ENCODE results near the gene NAP1L4.

Gene NAP1L4

GRCh38 chr11:3021125-3021524, 29.0 kb upstream of the NAP1L4 start:
- peak; percentile 53 for DNase-seq (ENCODE audit: low read depth)
- TF ChIP-seq CTCF (IDR thresholded peaks at IDR 0.05; ENCODE audit: low read depth, low read length) = peak; percentile 48
- no peak for TF ChIP-seq MAX (IDR thresholded peaks at IDR 0.05; ENCODE audit: low read depth, low read length)
- no peak overlapping the region for H3K4me3 ChIP-seq (ENCODE audit: low read depth, low read length)

DNA sequence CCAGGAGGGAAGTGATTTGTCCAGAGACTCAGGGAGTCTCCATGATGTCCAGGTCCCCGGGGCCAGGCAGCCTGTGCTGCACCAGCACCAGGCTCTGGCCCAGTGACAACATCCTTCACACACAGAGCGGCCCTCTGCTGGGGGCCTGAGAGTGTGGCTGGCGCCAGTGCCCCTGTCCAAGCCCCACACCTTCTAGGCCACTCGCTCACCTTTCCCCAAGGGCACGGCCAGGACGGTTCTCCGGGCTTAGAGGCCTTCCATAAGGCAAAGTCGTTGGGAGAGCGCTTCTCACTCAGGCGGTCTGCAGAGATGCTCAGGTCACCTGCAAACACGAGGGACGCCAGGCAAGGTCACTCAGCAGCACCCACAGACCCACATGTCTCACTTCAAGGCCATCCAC, 27.9 kb upstream of the NAP1L4 start:
- H3K4me3 ChIP-seq (ENCODE audit: low read depth, low read length) = no peak overlapping the region
- no peak for DNase-seq (ENCODE audit: low read depth)
- TF ChIP-seq MYC (IDR thresholded peaks at IDR 0.05; ENCODE audit: low read depth, low read length) = no peak
- no peak for TF ChIP-seq POLR2A (IDR thresholded peaks at IDR 0.05; ENCODE audit: extremely low read depth, insufficient read length)
- TF ChIP-seq CTCF (IDR thresholded peaks at IDR 0.05; ENCODE audit: low read depth, low read length) = no peak
- TF ChIP-seq MAX (IDR thresholded peaks at IDR 0.05; ENCODE audit: low read depth, low read length) = no peak

DNA sequence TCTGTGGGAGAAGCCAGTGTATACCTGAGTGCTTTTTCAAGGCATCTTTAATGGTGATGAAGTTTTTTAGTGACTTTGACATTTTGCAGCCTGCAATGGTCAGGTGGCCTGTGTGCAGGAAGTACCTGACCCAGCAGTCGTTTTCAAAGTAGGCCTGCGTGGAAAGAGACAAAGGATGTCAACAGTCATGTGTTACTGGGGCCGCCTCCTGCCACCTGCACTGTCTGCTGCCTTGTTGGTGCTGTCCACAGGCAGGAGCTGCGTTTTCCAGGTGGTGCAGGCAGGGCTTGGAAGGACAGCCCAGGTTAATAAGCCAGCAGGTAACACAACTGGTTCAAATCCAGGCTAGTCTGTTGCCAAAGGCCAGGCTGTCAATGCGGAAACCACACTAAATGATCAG, 26.5 kb upstream of the NAP1L4 start:
- no peak overlapping the region for H3K4me3 ChIP-seq (ENCODE audit: low read depth, low read length)
- no peak for DNase-seq (ENCODE audit: low read depth)
- TF ChIP-seq POLR2A (IDR thresholded peaks at IDR 0.05; ENCODE audit: extremely low read depth, insufficient read length) (no peak), CTCF (IDR thresholded peaks at IDR 0.05; ENCODE audit: low read depth, low read length) (no peak), MYC (IDR thresholded peaks at IDR 0.05; ENCODE audit: low read depth, low read length) (no peak), MAX (IDR thresholded peaks at IDR 0.05; ENCODE audit: low read depth, low read length) (no peak)

- H3K4me3 ChIP-seq (ENCODE audit: low read depth, low read length) = no peak overlapping the region
- TF ChIP-seq MYC (IDR thresholded peaks at IDR 0.05; ENCODE audit: low read depth, low read length) = no peak
- TF ChIP-seq CTCF (IDR thresholded peaks at IDR 0.05; ENCODE audit: low read depth, low read length) = peak; percentile 13
- DNase-seq (ENCODE audit: low read depth) = peak; percentile 26
Observed at GRCh38 chr11:3016861-3017260, 24.7 kb upstream of the NAP1L4 start.

- TF ChIP-seq POLR2A (IDR thresholded peaks at IDR 0.05; ENCODE audit: extremely low read depth, insufficient read length) = no peak
- TF ChIP-seq CTCF (IDR thresholded peaks at IDR 0.05; ENCODE audit: low read depth, low read length) = no peak
- TF ChIP-seq MAX (IDR thresholded peaks at IDR 0.05; ENCODE audit: low read depth, low read length) = no peak
- no peak for TF ChIP-seq MYC (IDR thresholded peaks at IDR 0.05; ENCODE audit: low read depth, low read length)
- DNase-seq (ENCODE audit: low read depth) = no peak
Observed at GRCh38 chr11:3015796-3016195, 23.7 kb upstream of the NAP1L4 start.

GRCh38 chr11:3014943-3015342, 22.8 kb upstream of the NAP1L4 start:
- H3K4me3 ChIP-seq (ENCODE audit: low read depth, low read length) = no peak overlapping the region
- TF ChIP-seq POLR2A (IDR thresholded peaks at IDR 0.05; ENCODE audit: extremely low read depth, insufficient read length) = no peak
- TF ChIP-seq CTCF (IDR thresholded peaks at IDR 0.05; ENCODE audit: low read depth, low read length) = no peak
- TF ChIP-seq MAX (IDR thresholded peaks at IDR 0.05; ENCODE audit: low read depth, low read length) = no peak
- no peak for TF ChIP-seq MYC (IDR thresholded peaks at IDR 0.05; ENCODE audit: low read depth, low read length)
- no peak for DNase-seq (ENCODE audit: low read depth)

More at GRCh38 chr11:3015796-3016195, 23.7 kb upstream of the NAP1L4 start:
- no peak overlapping the region for H3K4me3 ChIP-seq (ENCODE audit: low read depth, low read length)
